NCI-H1092 (cell line): ENCODE results near the gene DCC.
A peak's percentile ranks its signal among the peaks of the same experiment; 100 is the strongest.

Source experiments
- DNase-seq: peaks from one replicate; lab custom pipeline; 2025; lab: John Stamatoyannopoulos, UW

DCC gene, protein sequence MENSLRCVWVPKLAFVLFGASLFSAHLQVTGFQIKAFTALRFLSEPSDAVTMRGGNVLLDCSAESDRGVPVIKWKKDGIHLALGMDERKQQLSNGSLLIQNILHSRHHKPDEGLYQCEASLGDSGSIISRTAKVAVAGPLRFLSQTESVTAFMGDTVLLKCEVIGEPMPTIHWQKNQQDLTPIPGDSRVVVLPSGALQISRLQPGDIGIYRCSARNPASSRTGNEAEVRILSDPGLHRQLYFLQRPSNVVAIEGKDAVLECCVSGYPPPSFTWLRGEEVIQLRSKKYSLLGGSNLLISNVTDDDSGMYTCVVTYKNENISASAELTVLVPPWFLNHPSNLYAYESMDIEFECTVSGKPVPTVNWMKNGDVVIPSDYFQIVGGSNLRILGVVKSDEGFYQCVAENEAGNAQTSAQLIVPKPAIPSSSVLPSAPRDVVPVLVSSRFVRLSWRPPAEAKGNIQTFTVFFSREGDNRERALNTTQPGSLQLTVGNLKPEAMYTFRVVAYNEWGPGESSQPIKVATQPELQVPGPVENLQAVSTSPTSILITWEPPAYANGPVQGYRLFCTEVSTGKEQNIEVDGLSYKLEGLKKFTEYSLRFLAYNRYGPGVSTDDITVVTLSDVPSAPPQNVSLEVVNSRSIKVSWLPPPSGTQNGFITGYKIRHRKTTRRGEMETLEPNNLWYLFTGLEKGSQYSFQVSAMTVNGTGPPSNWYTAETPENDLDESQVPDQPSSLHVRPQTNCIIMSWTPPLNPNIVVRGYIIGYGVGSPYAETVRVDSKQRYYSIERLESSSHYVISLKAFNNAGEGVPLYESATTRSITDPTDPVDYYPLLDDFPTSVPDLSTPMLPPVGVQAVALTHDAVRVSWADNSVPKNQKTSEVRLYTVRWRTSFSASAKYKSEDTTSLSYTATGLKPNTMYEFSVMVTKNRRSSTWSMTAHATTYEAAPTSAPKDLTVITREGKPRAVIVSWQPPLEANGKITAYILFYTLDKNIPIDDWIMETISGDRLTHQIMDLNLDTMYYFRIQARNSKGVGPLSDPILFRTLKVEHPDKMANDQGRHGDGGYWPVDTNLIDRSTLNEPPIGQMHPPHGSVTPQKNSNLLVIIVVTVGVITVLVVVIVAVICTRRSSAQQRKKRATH (N-terminal part only)

DNA sequence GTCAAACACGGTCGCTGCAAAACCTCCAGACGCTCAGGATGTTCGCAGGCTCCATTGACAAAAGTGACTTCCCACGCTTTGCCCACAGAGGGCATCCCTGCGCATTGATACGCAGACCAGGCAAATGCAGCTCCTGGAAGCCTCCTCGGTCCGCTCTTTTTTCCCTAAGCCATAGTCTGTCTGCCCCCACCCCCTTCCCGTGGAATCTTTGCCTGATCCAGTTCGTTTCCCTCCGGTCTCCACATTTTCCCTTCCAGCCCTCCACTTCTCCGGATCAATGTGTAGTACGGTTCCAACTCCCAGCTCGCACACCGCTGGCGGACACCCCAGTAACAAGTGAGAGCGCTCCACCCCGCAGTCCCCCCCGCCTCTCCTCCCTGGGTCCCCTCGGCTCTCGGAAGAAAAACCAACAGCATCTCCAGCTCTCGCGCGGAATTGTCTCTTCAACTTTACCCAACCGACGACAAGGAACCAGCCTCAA, at the start of gene DCC:
TSS of gene DCC (plus strand) at position 307 of the 481 bp plus-strand sequence. CDS start 591 bp downstream, outside the sequence.
- peak; percentile 57 for DNase-seq

DNA sequence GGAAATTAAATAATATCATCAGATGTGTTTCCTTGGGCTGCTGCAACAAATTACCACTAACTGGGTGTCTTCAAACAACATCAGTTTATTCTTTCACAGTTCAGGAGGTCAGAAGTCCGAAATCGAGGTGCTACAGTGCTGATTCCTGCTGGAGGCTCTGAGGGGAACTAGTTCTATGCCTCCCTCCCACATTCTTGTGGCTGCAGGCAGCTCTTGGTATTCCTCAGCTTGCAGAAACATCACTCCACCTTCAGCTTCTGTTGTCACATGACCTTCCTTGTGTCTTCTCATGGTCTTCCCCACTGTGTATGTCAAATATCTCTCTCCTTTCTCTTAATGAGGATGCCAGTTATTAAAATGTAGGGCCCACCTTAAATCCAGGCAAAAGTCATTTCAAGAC, 29.3 kb upstream of the DCC start:
- no peak for DNase-seq

GRCh38 chr18:52311331-52311730, 28.7 kb upstream of the DCC start:
- no peak for DNase-seq

DNA sequence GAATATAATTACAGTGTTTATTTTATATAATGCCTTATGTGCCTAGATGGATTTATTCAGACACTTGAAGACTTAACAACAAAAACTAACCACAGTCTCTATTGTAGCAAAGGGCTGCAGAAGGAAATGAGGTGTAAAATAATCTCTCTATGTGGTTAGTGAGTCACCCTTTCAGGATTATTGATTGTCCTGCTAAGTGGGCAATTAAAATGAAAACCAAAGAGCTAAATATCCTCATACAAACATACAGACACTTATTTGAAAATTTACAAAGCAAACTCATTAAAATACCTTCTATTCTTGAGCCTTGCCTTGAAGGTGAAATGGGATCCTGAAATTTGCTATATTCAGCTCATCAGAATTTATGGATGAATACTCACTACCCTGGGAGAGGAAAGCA, 27.7 kb upstream of the DCC start:
- peak; percentile 61 for DNase-seq

GRCh38 chr18:52313213-52313612, 26.8 kb upstream of the DCC start:
- DNase-seq: no peak

GRCh38 chr18:52319424-52319983, 20.5 kb upstream of the DCC start:
- DNase-seq: no peak

GRCh38 chr18:52322307-52322706, 17.7 kb upstream of the DCC start:
- DNase-seq: no peak

DNA sequence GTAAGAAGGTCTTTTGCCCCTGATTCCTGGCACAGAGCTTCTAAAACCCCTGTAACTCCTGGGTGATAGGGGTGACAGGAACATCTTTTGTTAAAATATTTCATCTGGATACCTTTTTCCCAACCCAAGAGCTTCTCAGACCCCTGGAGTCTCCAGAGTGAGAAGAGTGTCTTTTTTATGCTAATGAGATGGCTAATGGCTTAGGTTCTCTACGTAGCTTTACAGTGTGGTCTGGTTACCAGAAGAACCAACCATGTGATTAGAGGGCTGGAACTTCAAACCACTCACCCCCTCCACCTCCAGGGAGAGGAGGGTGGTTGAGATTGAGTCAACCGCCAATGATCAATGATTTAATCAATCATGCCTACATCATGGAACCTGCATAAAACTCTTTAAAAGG, 16.2 kb upstream of the DCC start:
- DNase-seq: no peak

GRCh38 chr18:52325997-52326396, 14.0 kb upstream of the DCC start:
- peak; percentile 42 for DNase-seq

DNA sequence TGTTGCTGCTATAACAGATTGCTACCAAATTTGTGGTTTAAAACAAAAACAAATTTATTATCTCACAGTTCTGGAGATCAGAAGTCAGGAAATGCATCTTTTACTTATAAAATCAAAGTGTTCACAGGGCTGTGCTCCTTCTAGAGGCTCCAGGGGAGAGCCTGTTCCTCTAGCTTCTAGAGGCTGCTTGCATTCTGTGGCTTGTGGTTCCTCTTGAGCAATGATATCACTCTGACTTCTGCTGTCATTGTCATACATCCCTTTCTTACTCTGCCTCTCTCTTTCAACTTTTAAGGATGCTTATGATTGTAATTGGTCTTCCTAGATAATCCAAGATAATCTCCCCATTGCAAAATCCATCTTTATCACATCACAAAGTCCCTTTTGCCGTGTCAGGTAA, 6.1 kb upstream of the DCC start:
- no peak for DNase-seq

GRCh38 chr18:52334307-52334706, 5.7 kb upstream of the DCC start:
- DNase-seq: no peak

- no peak for DNase-seq
Observed at GRCh38 chr18:52334896-52335295, 5.1 kb upstream of the DCC start.

- no peak for DNase-seq
Observed at GRCh38 chr18:52337276-52337675, 2.7 kb upstream of the DCC start.

- DNase-seq: no peak
Observed at GRCh38 chr18:52340406-52341102, 557 bp downstream of the DCC start.

GRCh38 chr18:52341103-52341432, 1.1 kb downstream of the DCC start:
- DNase-seq: no peak

DNA sequence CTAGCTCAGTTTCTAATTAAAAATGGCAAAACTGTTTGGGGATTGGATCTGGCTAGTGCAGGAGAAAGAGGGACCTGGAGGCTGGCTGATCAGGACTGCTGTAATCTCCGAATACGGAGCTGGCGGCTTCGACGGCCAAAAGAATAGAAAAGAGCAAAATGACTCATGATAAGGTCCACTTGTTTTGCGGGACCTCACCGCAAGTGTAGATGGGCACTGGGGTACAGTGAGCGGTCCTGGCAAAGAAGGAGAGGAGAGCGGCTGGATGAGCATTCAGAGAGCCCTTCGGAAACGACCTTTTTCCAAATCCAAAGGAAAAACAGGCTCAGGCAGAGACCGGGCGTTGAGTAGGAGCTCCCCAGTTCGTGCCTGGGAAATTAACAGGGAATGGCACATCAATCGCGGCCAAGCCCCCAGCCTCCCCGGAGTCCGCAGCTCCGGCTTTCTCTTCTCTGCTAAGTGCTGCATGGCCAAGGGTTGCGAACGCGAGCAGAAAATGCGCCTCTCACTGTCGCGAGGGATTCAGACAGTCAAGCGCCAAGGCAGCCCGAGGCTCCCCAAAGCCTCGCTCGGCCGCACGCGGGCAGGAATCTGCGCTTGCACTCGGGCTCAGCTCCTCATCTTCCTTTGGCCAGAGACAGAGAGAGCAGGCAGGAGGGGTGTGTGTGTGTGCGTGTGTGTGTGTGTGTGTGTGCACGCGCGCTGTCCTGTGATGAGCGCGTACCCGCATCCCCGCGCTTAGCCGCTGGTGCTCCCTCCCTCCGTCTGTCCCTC, 1.8 kb downstream of the DCC start:
- DNase-seq: peak; percentile 42

DNA sequence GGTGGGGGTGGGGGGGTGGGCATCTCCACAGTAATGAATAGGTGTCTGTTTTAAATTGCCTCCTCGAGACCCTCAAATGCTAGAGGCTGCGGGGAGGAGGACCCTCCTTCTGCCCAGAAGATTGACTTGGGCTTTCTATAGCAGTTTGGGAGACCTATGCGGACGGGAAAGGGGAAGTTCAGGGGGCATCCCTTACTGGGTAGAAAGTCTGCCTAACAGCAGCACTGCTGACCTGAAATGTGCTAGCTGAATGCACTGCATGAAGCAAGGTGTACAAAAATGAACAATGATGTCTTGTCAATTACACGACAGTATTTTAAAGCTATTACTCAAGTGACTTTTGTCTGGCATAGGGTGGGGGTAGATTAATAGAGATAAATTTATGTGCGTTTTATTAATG, 2.5 kb downstream of the DCC start:
- DNase-seq: no peak

DNA sequence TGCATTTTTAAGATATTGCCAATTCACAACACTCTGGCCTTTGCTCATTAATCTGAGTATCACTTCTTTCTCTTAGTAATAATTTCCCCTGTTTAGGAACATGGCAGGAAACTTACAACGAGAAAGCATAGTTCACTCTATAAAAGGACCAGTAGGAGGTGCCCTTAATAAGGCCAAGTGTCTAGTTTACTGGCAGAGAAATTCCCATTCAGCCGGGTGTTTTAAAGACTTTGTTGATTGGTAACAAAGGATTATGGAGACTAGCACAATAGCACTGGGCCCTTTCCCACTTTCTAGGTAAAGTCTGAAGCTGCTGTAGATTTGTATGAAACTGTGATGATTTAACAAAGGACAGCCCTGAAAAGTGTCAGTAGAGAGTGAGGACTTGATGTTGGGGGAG, 3.1 kb downstream of the DCC start:
- no peak for DNase-seq

- no peak for DNase-seq
Observed at GRCh38 chr18:52343731-52344340, 3.8 kb downstream of the DCC start.

DNA sequence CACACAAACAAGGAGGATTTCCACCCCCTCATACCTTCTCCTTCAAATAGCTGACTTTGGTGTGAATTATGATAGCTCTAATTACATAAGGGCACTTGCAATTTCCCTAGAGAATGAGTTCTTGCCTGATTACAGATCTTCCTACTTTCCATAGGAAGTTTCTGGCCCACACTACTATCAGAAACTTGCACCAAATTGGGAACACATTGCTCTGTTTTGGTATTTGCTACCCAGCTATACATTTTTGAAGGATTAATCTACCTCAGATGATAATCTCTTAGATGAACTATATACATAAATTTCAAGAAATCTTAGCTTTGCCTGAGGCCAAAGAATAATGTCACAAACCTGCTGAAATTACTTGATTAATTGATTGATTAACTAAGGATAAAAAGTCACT, 4.9 kb downstream of the DCC start:
- DNase-seq: no peak
